AG09319 (cell line): ENCODE results near the gene TOMM20L.
"Not testable (repeated sequence)": the region's sequence is repeated elsewhere in the genome, so short reads cannot be mapped to it uniquely, and the experiment has no call there.

Source experiments
- DNase-seq: peaks from one replicate; pipeline ENCODE4 v3.0.0-alpha.2; 2010; ENCODE audit warnings: low read depth; ENCODE audit errors: extremely low read depth
- CTCF ChIP-seq: IDR thresholded peaks from 2 replicates; pipeline ENCODE4 v1.5.1; 2011; ENCODE audit warnings: low read depth, mild to moderate bottlenecking, inconsistent platforms, low read length, moderate library complexity

The TOMM20L gene

GRCh38 chr14:58395812-58396788, at the start of gene TOMM20L:
Gene TOMM20L (plus strand): TSS chr14:58395930. CDS start chr14:58395958, 28 bp downstream.
- DNase-seq, result peak; percentile 10
- TF ChIP-seq CTCF, result peak; percentile 33

GRCh38 chr14:58353516-58354299, 42.0 kb upstream of the TOMM20L start:
- DNase-seq, result no peak
- no peak for TF ChIP-seq CTCF

DNA sequence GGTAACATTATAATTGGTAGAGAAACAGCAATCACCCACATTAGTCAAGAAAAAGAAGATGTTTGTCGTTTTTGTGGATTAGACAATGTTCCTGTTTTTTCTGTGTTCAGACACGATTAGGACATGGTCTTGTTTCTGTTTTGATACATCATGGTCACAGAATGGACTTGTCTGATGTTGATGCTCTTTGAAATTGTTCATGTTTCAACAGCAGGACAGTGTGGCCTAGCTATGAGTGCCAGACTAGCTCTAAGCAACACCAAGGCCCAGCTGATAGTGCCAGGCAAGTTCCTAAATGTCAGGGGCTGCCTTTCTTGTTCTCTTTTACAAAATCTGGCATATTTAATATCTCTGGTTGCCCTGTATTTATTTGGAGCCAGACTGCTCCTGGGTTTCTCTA, 40.9 kb upstream of the TOMM20L start:
- TF ChIP-seq CTCF, result no peak
- no peak for DNase-seq

GRCh38 chr14:58356268-58356667, 39.5 kb upstream of the TOMM20L start:
- no peak for TF ChIP-seq CTCF

DNA sequence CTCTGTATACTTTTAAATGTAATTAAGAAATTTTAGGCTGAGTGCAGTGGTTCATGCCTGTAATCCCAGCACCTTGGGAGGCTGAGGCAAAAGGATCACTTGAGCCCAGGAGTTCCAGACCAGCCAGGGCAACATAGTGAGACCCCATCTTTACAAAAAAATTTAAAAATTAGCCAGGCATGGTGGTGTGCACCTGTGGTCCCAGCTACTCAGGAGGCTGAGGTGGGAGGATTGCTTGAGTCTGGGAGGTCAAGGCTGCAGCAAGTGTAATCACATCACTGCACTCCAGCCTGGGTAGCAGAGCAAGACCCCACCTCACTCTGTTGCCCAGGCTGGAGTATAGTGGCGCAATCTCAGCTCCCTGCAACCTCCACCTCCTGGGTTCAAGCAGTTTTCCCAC, 33.5 kb upstream of the TOMM20L start:
- not testable (repeated sequence) for DNase-seq

More at GRCh38 chr14:58356268-58356667, 39.5 kb upstream of the TOMM20L start:
- no peak for DNase-seq

GRCh38 chr14:58362798-58363412, 32.8 kb upstream of the TOMM20L start:
- TF ChIP-seq CTCF, result peak; percentile 5

GRCh38 chr14:58364316-58364715, 31.4 kb upstream of the TOMM20L start:
- TF ChIP-seq CTCF, result no peak
- no peak for DNase-seq

More at GRCh38 chr14:58362798-58363412, 32.8 kb upstream of the TOMM20L start:
- no peak for DNase-seq
